ENCODE measurements around the gene SEPTIN2.

SEPTIN2 gene

DNA sequence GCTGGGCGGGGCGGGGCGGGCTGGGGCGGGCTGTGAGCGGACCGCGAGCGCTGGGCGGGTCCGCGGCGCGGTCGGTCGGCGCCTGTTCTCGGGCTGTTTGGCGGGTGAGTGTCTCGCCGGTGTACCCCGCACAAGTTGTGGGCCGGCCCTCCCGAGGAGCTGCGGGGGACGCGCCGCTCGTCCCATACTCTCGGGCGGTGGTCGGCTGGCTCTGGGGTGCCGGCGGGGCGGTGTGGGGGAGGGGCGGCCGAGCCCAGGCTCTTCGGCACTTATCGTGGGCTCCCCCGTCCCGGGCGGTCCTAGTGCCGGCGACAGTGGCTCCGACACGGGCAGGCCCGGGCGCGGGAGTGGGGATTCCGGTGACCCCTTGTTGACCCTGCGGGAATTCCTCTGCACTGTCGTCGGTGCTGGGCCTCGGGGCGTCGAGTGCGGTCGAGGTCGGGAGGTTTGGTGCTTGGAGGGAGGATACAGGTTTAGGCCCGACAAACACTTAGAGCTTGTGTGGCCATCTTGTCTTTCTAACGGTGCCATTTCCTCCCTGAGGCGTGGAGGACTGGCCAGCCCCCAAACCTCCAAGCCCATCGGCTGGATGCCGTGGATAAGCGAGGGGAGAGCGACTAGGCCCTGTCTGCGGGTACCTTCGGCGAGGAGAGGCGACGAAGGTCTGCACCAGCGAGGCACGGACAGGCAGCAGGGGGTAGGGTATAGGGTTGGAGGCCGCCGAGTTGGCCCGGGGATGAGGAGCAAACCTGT, at the start of gene SEPTIN2:
Gene SEPTIN2 (plus strand): TSS at position 47 of the 753 bp plus-strand sequence. CDS start 8,308 bp downstream, outside the sequence.
- TF ChIP-seq YY1 (IDR thresholded peaks at IDR 0.05; ENCODE audit: insufficient read depth, insufficient read length) (no peak), SUZ12 (IDR thresholded peaks at IDR 0.05; ENCODE audit: extremely low read depth, insufficient read depth, insufficient read length) (no peak)
- H3K4me1 ChIP-seq (ENCODE audit: insufficient read depth, insufficient read length), result no peaks in the 10 kb centered on the region

DNA sequence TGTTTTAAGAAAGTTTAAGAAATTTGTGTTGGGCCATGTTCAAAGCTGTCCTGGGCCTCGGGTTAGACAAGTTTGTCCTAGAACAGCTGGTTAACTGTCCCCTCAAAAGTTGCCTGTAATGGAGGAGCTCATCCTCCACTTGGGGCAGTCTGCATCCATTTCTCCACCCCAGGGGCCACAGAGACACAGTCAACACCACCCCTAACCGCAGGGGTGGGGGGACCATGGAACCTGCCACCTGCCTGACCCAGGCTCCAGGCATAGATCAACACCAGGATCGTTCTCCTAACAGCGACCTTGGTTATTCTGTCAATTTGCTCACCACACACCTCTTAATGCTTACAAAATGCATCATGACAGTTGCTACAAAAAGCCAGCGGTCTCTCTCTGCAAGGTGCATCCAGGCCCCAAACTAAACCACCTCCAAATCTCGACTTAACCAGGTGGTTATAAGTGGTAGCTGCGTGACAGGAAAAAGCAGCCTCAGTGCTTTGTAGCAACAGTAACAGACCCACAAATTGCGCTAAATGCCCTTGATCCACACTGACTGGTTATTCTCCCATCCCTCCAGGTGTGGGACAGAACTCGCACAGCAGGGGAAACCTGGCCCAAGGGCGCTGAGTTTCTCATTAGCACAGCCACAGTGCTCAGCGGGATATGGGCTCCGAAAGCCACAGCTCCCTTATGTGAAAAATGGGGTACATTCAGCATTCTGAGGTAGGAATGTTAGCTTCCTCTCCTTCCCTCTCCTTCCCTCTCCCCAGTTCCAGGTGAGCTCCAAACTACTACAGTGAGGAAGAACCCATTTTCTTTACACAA, 48.3 kb upstream of the SEPTIN2 start:
- Histone ChIP-seq H3K36me3 (ENCODE audit: insufficient read depth, insufficient read length, low read length) (peaks cover 80% of the 10 kb centered on the region), H3K4me3 (ENCODE audit: insufficient read length, low read depth) (no peak overlapping the region), H3K27me3 (ENCODE audit: insufficient read depth, insufficient read length) (no peaks in the 10 kb centered on the region), H3K9me3 (ENCODE audit: insufficient read depth, low read length) (no peaks in the 10 kb centered on the region), H3K9ac (ENCODE audit: insufficient read length, low read depth) (no peak overlapping the region), H3K4me1 (ENCODE audit: insufficient read depth, insufficient read length) (peaks cover 16% of the 10 kb centered on the region)
- TF ChIP-seq YY1 (IDR thresholded peaks at IDR 0.05; ENCODE audit: insufficient read depth, insufficient read length), result no peak
- no peak for TF ChIP-seq ZNF274 (IDR thresholded peaks at IDR 0.05; ENCODE audit: low read depth, low read length)
- no peak for TF ChIP-seq SUZ12 (IDR thresholded peaks at IDR 0.05; ENCODE audit: extremely low read depth, insufficient read depth, insufficient read length)
- DNase-seq (ENCODE audit: low read depth, low spot score), result no peak

More for the DNA sequence above, at the start of gene SEPTIN2:
- DNase-seq (ENCODE audit: low read depth, low spot score), result no peak
- Histone ChIP-seq H3K9me3 (ENCODE audit: insufficient read depth, low read length) (no peaks in the 10 kb centered on the region), H3K36me3 (ENCODE audit: insufficient read depth, insufficient read length, low read length) (peaks cover 42% of the 10 kb centered on the region), H3K4me3 (ENCODE audit: insufficient read length, low read depth) (peak within 1 kb of the TSS; percentile 97), H3K27me3 (ENCODE audit: insufficient read depth, insufficient read length) (no peaks in the 10 kb centered on the region), H3K9ac (ENCODE audit: insufficient read length, low read depth) (peak within 1 kb of the TSS; percentile 98)

DNA sequence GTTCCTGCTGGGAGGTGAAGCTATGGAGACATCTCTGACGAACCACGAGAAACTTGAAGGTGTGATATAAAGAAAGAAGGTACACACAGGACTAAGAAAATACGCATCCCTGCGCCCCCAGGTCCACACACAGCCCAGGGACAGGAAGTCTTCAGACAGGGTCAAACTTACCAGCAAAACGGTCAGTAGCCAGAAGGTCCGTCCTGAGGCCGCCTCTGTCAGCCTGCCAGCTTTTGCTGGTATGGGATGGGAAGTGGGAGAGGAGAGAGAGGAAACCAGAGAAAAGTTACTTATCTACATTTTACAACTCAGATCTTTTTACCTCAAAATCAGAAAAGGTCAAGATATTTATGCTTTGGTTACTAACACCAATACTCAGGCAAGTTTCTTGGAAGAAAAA, 47.4 kb upstream of the SEPTIN2 start:
- Histone ChIP-seq H3K9ac (ENCODE audit: insufficient read length, low read depth) (no peak overlapping the region), H3K36me3 (ENCODE audit: insufficient read depth, insufficient read length, low read length) (peaks cover 71% of the 10 kb centered on the region), H3K4me3 (ENCODE audit: insufficient read length, low read depth) (no peak overlapping the region)

DNA sequence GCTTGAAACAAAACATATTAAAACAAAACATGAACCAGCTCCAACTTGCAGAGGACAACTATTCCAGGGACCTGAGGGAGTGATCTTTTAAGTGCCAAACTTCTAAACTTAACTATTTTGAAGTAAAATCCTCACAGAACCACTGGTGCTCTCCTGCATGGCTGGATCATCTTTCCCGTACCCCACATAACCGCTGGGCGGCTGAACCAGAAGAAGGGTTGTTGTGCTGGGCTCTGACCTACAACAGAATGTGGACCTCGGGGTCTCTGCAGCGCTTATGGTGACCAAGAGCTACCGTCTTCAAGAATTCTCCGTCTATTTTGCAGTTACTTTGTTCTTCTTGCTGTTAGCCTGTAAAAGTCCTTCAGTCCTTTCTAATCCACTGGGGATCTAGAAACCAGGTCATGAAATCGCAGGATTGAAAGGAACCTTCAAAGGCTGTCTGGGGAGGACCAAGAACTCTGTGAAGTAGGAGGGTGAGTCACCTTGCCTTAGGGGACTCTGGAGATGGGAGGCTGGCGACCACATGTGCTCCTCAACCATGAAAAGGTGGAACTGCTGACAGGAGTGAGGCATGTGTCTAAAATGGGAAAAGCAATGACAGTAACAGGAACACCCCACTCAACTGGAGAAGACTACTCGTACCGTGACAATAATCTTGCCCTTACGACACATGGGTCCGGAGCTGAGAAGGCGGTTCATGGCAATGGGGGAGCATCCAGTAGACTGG, 46.8 kb upstream of the SEPTIN2 start:
- Histone ChIP-seq H3K9me3 (ENCODE audit: insufficient read depth, low read length) (no peaks in the 10 kb centered on the region), H3K4me3 (ENCODE audit: insufficient read length, low read depth) (no peak overlapping the region), H3K4me1 (ENCODE audit: insufficient read depth, insufficient read length) (peaks cover 16% of the 10 kb centered on the region), H3K9ac (ENCODE audit: insufficient read length, low read depth) (no peak overlapping the region), H3K27me3 (ENCODE audit: insufficient read depth, insufficient read length) (no peaks in the 10 kb centered on the region), H3K36me3 (ENCODE audit: insufficient read depth, insufficient read length, low read length) (peaks cover 66% of the 10 kb centered on the region)
- no peak for DNase-seq (ENCODE audit: low read depth, low spot score)
- TF ChIP-seq YY1 (IDR thresholded peaks at IDR 0.05; ENCODE audit: insufficient read depth, insufficient read length) (no peak), ZNF274 (IDR thresholded peaks at IDR 0.05; ENCODE audit: low read depth, low read length) (no peak), SUZ12 (IDR thresholded peaks at IDR 0.05; ENCODE audit: extremely low read depth, insufficient read depth, insufficient read length) (no peak)

More for the DNA sequence above, 47.4 kb upstream of the SEPTIN2 start:
- TF ChIP-seq ZNF274 (IDR thresholded peaks at IDR 0.05; ENCODE audit: low read depth, low read length), result no peak
- TF ChIP-seq SUZ12 (IDR thresholded peaks at IDR 0.05; ENCODE audit: extremely low read depth, insufficient read depth, insufficient read length), result no peak
- no peak for TF ChIP-seq YY1 (IDR thresholded peaks at IDR 0.05; ENCODE audit: insufficient read depth, insufficient read length)
- no peaks in the 10 kb centered on the region for H3K27me3 ChIP-seq (ENCODE audit: insufficient read depth, insufficient read length)
- no peak for DNase-seq (ENCODE audit: low read depth, low spot score)
- H3K4me1 ChIP-seq (ENCODE audit: insufficient read depth, insufficient read length), result peaks cover 16% of the 10 kb centered on the region
- H3K9me3 ChIP-seq (ENCODE audit: insufficient read depth, low read length), result no peaks in the 10 kb centered on the region

DNA sequence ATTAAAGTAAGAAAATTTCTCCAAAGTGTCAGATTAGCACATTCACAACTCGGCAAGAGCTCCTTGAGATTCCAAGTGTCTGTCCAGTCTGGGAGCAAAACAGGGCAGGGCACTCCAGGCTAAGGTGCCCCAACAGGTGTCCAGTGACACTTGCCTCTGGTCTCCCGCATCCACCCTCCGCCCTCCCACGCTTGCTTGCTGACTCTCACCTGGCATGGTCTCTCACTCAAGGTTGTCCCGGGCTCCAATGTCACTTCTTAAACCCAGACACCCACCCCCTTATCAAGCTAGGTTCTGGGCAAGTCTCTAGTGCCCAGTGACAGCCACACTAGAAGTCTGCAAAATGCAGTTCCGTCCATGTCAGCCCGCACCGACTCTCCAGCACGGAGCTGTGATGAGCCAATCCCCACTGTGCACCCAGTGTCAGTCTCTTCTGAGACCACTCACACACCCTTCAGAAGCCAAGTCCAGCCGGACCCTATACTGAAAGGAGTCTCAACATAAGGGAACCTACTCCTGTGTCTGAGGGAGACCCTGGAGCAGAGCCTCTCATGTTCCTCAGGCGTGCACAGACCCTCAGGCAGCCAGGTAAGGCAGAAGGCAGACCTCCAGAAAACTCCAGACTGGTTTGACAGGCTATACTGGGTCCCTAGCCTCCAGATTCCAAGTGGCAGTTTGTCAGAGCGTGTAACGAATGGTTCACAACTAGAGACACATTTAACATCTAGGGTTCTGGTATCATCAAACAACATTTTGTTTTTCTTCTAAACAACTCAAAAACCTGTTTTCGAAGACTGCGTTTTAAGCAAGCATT, 45.8 kb upstream of the SEPTIN2 start:
- no peaks in the 10 kb centered on the region for H3K27me3 ChIP-seq (ENCODE audit: insufficient read depth, insufficient read length)
- H3K9me3 ChIP-seq (ENCODE audit: insufficient read depth, low read length), result no peaks in the 10 kb centered on the region
- no peak overlapping the region for H3K9ac ChIP-seq (ENCODE audit: insufficient read length, low read depth)
- peaks cover 65% of the 10 kb centered on the region for H3K36me3 ChIP-seq (ENCODE audit: insufficient read depth, insufficient read length, low read length)
- DNase-seq (ENCODE audit: low read depth, low spot score), result no peak
- TF ChIP-seq YY1 (IDR thresholded peaks at IDR 0.05; ENCODE audit: insufficient read depth, insufficient read length) (no peak), SUZ12 (IDR thresholded peaks at IDR 0.05; ENCODE audit: extremely low read depth, insufficient read depth, insufficient read length) (no peak), ZNF274 (IDR thresholded peaks at IDR 0.05; ENCODE audit: low read depth, low read length) (no peak)
- peaks cover 16% of the 10 kb centered on the region for H3K4me1 ChIP-seq (ENCODE audit: insufficient read depth, insufficient read length)
- no peak overlapping the region for H3K4me3 ChIP-seq (ENCODE audit: insufficient read length, low read depth)

DNA sequence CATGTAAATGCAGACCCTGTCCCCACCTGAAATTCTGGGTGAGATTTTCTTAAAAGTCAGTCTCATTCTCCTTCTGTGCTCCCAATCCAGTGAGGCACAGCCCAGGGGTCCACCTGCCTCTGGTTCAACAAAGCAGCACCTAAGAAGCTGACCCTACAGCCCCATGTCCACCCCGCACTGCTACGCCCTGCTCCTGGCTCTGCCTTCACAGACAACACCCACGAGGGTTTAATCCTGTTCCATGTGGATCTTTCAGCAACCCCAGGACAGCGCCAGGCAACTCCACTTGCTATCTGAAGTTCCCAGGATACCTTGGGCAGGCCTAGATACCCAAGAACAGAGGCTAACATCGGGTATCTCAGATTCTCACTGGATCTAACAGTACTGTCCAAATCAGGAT, 45.2 kb upstream of the SEPTIN2 start:
- no peak for DNase-seq (ENCODE audit: low read depth, low spot score)
- H3K9me3 ChIP-seq (ENCODE audit: insufficient read depth, low read length), result peaks cover 2% of the 10 kb centered on the region; the same call in 1 of the 2 replicates
- H3K36me3 ChIP-seq (ENCODE audit: insufficient read depth, insufficient read length, low read length), result peaks cover 60% of the 10 kb centered on the region
- no peak overlapping the region for H3K9ac ChIP-seq (ENCODE audit: insufficient read length, low read depth)
- TF ChIP-seq ZNF274 (IDR thresholded peaks at IDR 0.05; ENCODE audit: low read depth, low read length), result no peak
- TF ChIP-seq YY1 (IDR thresholded peaks at IDR 0.05; ENCODE audit: insufficient read depth, insufficient read length), result no peak
- TF ChIP-seq SUZ12 (IDR thresholded peaks at IDR 0.05; ENCODE audit: extremely low read depth, insufficient read depth, insufficient read length), result no peak
- peaks cover 13% of the 10 kb centered on the region for H3K4me1 ChIP-seq (ENCODE audit: insufficient read depth, insufficient read length)
- no peaks in the 10 kb centered on the region for H3K27me3 ChIP-seq (ENCODE audit: insufficient read depth, insufficient read length)
- H3K4me3 ChIP-seq (ENCODE audit: insufficient read length, low read depth), result no peak overlapping the region

All from NT2/D1 (cell line).